GM19035 (cell line): ENCODE measurements around the gene CHTF8.

Experiments
- ATAC-seq: cut with Tn5 transposase; IDR thresholded peaks from one replicate; pipeline ENCODE4 v1.9.1; 2021; ENCODE audit not compliant: unreplicated experiment

The CHTF8 gene

DNA sequence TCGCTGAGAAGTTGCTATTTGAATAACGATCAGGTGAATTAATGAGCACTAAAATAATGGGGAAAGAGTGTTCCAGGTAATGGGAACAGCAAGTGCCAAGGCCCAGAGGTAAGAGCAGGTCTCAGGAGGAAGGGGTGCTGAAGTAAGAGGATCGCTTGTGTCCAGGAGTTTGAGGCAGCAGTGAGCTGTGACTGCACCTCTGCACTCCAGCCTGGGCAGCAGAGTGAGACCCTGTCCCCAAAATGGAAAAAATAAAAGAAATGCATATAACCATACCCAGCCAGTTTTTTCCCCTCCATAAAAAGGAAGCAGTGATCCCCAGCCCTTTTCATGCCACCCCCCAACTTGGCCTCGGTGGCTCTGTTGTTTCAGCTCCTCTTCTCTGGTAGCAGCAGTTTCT is 43.7 kb downstream of the CHTF8 start:
- no peak for ATAC-seq

DNA sequence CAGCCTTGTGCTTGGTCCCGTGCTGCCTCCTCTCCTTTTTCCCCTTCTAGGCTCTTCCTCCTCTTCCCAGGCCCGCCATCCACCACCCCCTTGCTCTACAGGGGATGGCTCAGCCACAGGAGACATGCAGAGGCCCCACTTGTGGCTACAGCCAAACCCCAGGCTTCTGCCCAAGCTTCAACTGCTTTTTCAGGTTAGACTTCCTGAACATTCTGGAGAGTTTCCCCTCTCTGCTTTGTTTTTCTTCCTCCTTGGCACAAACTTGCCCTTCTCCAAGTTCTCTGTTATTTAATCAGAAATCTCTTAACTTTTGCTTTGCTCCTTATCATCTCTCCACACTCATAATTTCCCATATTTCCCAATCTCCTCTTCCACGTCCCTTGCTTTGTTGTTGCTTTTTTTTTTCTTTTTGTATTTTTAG is 45.2 kb downstream of the CHTF8 start:
- ATAC-seq: no peak

DNA sequence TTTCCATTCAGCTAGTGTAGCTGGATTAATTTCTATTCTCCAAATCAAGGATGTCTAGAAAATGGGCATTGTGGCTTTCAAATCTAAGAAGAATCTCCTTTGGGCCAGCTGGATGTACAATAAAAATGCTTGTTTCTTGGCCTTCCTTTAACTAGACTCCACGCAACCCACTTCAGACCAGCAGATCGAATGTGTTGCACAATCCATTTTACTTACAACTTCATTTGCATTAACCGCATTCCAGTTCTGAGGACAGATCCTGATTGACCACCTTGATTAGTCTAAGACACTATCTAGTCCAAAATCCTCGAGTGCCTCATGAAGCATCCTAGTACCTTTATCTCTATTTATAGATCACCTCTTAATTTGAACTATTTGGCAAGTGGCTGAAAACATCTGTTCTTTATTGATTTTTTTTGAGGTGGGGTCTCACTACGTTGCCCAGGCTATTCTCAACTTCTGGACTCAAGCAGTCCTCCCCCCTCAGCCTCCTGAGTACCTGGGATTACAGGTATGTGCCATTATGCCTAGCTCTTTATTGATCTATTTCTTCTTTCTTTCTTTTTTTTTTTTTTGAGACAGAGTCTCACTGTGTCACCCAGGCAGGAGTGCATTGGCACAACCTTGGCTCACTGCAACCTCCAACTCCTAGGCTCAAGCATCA is 47.2 kb downstream of the CHTF8 start:
- ATAC-seq: no peak

DNA sequence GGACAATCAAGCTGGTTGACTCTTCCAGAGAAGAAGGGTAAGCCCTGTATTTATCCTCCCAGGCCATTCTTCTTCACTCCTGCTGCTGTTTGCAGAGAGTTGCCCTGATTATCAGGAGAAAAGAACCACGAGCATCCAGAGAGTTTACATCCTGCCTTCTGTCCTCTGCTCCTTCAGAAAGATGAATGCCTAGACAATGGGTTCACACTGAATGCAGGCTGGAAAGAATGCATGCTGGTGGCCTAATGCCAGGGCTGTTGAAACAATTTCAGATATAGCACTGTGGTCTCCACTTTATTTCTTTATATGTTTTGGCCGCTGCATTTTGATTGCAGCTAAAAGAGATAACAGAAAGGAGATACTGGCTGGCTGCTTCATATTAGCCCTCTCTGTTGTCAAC is 48.1 kb downstream of the CHTF8 start:
- ATAC-seq: no peak

DNA sequence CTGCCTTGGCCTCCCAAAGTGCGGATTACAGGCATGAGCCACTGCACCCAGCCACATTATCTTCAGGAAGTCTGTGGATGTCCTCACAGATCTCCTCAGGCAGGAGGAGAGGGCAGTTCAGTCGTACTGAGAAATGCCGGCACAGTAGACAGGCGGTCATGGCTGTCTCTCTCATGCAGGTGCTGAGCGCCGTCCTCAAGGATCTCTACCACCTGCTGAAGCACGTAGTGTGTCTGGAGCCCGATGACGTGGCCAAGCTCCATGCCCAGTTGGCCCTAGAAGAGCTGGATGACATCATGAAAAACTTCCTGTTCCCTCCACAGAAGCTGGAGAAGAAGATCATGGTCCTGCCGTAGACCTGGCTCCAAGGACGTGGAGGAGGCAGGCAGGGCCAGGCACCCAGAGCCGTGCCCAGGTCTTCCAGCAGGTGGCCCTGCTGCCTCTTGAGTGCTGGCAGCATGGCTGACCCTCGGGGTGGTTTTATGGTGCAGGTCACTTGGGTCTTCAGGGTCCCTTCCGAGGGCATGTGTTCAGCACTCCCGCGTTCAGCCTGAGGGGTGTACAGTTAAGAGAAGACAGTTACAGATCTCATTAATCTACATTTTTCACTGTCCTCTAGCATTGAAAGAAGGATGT is 49.0 kb downstream of the CHTF8 start:
- no peak for ATAC-seq

DNA sequence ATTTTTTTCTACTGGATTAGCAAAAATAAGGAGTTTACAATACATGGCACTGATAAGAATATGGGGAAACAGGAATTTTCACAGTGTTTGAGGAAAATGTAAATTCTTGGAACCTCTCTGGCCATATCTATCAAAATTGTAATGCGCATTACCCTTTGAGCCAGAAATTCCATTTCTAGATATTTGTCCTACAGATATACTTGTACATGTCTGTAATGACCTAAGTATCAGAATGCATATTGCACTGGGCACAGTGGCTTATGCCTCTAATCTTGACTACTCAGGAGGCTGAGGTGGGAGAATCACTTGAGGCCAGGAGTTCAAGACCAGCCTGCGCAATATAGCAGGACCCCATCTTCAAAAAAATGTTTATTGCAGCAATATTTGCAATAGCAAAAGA is 52.7 kb downstream of the CHTF8 start:
- ATAC-seq: no peak

DNA sequence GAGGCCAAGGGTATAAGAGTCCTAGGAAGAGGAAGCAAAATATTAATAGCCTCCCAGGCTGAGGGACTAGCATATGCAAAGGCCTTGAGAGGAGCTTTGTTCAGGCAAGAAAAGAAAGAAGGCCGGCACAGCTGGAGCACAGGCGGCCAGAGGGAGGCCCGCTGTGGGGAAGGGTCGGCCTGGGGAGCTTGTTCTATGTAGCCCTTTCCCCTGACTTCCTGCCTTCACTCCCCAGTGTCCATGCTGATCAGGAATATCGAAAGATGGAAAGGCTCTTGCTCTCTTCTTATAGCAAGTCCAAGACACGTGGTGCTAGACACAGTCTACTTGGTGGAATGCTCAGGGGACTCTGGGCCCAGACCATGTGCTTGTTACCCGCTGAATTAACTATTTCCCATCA is 54.3 kb downstream of the CHTF8 start:
- ATAC-seq: no peak

DNA sequence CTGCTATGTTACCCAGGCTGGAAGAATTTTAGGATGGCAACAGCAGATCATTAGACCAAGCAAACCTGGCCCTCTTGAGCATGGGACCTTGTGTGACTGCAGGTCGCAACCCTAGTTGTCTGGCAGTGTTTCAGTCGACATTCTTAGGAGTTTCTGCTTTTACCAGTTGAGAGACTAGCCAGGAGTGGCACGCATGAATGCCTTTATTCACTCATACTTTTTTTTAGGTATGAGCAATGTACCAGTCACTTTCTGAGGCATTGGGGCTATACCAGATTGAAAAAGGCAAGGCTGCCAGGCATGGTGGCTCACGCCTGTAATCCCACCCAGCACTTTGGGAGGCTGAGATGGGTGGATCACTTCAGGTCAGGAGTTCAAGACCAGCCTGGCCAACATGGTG is 55.1 kb downstream of the CHTF8 start:
- no peak for ATAC-seq

DNA sequence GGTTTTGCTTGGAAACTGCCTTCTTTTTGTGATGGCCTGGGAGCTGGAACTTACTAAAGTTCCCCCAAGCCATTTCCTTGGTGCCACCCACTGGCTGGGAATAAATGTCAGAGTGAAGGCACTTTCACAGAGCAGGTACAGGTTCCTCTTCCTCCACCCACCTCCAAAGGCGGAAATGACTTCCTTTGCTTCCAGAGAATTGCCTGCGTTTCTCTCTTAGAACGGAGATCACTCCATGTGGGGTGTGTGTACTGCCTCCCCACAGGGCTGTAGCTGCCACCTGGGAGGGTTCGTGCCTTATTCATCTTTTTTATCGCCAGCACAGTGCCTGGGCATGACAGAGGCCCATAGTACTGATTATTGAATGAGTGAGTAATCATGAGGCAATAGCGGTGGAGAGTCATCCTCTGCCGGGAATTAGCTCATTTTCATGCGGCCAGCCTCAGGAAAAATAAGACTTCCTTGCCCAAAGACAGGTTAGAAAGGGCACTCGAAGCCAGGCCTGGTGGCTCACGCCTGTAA is 59.1 kb downstream of the CHTF8 start:
- ATAC-seq: no peak

DNA sequence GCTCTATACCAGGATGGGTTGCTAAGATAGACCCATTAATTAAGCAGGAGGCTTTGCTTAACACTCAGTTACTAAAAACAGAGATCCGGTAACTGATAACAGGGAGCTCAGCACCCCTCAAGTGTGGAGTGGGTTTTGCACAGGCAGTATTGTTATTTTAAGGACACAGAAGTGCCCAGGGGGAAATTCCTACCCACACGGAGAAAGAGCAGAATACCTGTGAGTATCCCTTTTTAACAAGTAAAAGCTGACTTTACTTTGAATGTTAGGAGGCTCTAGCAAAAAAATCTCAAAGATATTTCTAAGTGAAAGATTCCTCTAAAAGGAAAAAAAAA is 59.8 kb downstream of the CHTF8 start:
- ATAC-seq: no peak

DNA sequence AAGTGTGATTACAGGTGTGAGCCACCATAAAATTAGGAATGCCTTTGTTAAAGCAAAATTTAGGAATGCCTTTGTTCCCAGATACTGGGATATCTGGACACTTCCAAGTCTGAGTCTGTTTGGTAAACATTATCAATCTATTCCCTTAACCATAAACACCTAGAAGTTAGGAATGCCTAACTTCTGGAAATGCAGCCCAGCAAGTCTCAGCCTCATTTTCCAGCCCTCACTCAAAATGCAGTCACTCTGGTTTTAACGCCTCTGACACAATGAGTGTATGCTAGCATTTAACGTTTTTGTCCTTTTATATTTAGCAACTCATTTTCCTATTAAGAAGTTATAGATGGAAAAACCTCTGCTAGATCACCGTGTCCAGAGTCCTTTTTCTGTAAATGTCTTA is 61.4 kb downstream of the CHTF8 start:
- ATAC-seq: no peak

DNA sequence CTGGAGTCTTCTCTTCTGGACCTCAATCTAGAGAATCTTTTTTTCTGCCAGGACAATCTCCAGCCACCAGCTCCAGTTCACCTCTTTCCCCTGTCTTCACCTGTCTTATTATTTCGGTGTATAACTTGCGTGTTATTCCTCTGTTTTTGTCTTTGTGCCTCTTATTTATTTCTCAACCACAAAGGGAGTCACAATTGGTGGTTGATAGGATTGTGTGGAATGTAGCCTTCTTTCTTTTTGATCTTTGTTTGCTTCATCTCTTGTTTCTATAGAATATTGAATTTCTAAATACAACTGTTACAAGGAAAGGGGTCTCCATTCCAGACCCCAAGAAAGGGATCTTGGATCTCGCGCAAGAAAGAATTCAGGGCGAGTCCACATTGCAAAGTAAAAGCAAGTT is 62.9 kb downstream of the CHTF8 start:
- no peak for ATAC-seq
